Common myeloid progenitor, CD34-positive (primary cell): ENCODE data around the gene EXOSC5.
A peak's percentile ranks its signal among the peaks of the same experiment; 100 is the strongest.
"Not testable (repeated sequence)": the region's sequence is repeated elsewhere in the genome, so short reads cannot be mapped to it uniquely, and the experiment has no call there.

Experiments
- CTCF ChIA-PET: fragments of 350-600 bp; sonication (Branson Sonifier 250); formaldehyde crosslinking; loops from one replicate; lab custom pipeline; 2021; ENCODE audit warnings: antibody characterized with exemption; lab: Charles Lee
- POLR2A ChIA-PET: fragments of 350-600 bp; sonication (Branson Sonifier 250); formaldehyde crosslinking; loops from one replicate; lab custom pipeline; 2021; ENCODE audit warnings: antibody characterized with exemption; lab: Charles Lee
- DNase-seq, 3 donors: peaks; one replicate each; pipeline versions ENCODE4 v3.0.0 to v3.0.0-alpha.2; 2013
- H3K27ac ChIP-seq, 2 experiments: 1 replicate in 1 of 2; 2 replicates in 1 of 2; pipeline ENCODE4 v1.7.0; 2013; ENCODE audit warnings: inconsistent platforms in 2 of 2, low read length in 2 of 2, mild to moderate bottlenecking in 2 of 2, low read depth in 1 of 2, moderate library complexity in 1 of 2; ENCODE audit not compliant: severe bottlenecking in 2 of 2, insufficient read depth in 1 of 2, poor library complexity in 1 of 2
- H3K27me3 ChIP-seq, 5 experiments: replicated peaks in 2 of 5; 1 replicate in 3 of 5; 2 replicates in 2 of 5; pipeline versions ENCODE4 v1.6.1 to v1.7.0; 2013; ENCODE audit warnings: low read length in 4 of 5, mild to moderate bottlenecking in 2 of 5, moderate library complexity in 2 of 5, inconsistent platforms in 1 of 5; ENCODE audit not compliant: insufficient read depth in 5 of 5, control insufficient read depth in 4 of 5
- H3K36me3 ChIP-seq, 4 experiments: 1 replicate in 2 of 4; 2 replicates in 2 of 4; pipeline versions ENCODE4 v1.6.1 to v1.7.0; 2013; ENCODE audit warnings: low read length in 3 of 4, control low read depth in 1 of 4, mild to moderate bottlenecking in 1 of 4; ENCODE audit not compliant: control insufficient read depth in 4 of 4, insufficient read depth in 4 of 4
- H3K4me1 ChIP-seq, 4 experiments: 1 replicate in 3 of 4; 2 replicates in 1 of 4; pipeline versions ENCODE4 v1.6.1 to v1.7.1; 2013; ENCODE audit warnings: low read length in 3 of 4, mild to moderate bottlenecking in 3 of 4, control low read depth in 1 of 4, inconsistent platforms in 1 of 4, moderate library complexity in 1 of 4; ENCODE audit not compliant: control insufficient read depth in 4 of 4, insufficient read depth in 4 of 4; ENCODE audit errors: control extremely low read depth in 1 of 4
- H3K4me3 ChIP-seq, 7 experiments: 1 replicate in 4 of 7; 2 replicates in 3 of 7; pipeline versions ENCODE4 v1.5.1 to v1.7.0; 2013; ENCODE audit warnings: mild to moderate bottlenecking in 7 of 7, low read length in 6 of 7, moderate library complexity in 6 of 7, inconsistent platforms in 2 of 7, low read depth in 2 of 7, control low read depth in 1 of 7; ENCODE audit not compliant: insufficient read depth in 4 of 7, control insufficient read depth in 1 of 7; ENCODE audit errors: extremely low read depth in 1 of 7
- H3K9me3 ChIP-seq, 5 experiments: 1 replicate in 4 of 5; 2 replicates in 1 of 5; pipeline versions ENCODE4 v1.6.1 to v1.7.1; 2013; ENCODE audit warnings: low read length in 4 of 5, mild to moderate bottlenecking in 2 of 5, inconsistent platforms in 1 of 5, low read depth in 1 of 5, moderate library complexity in 1 of 5; ENCODE audit not compliant: control insufficient read depth in 4 of 5, insufficient read depth in 2 of 5; ENCODE audit errors: control extremely low read depth in 1 of 5
- WGBS: methylation state at CpG from one replicate; pipeline ENCODE4 v1.1.5; 2013; ENCODE audit not compliant: insufficient coverage; 5-methylcytosine and 5-hydroxymethylcytosine counted together

Gene EXOSC5

GRCh38 chr19:41350735-41351338, 46.3 kb downstream of the EXOSC5 start:
- Histone ChIP-seq H3K36me3 (peaks cover 0 to 25% (median 19%) of the 10 kb centered on the region in 4 experiments), H3K27me3 (no peaks in the 10 kb centered on the region), H3K27ac (peak overlapping the region; percentile 52 to 88), H3K9me3 (no peaks in the 10 kb centered on the region), H3K4me1 (peaks cover 0 to 57% (median 51%) of the 10 kb centered on the region in 4 experiments), H3K4me3 (peak overlapping the region; percentile 79 to 97 (median 92))
- ChIA-PET POLR2A (interaction anchor here (1.0 to 6.3 kb wide), 8 partner anchors 13 to 88 kb away, joined by 3 to 165 read pairs (median 6); partner anchors contain the start of genes B9D2 and CCDC97), CTCF (interaction anchor here (0.6 to 8.0 kb wide), 14 partner anchors 9 to 80 kb away, joined by 4 to 69 read pairs (median 10); partner anchors contain the start of genes B3GNT8 and B9D2)
- peak; percentile 60 to 72 (median 64) for DNase-seq
- 0% methylated on average over 19 of the region's 22 CpGs for WGBS

GRCh38 chr19:41346916-41347315, 50.2 kb downstream of the EXOSC5 start:
- H3K27me3 ChIP-seq, H3K27ac ChIP-seq, H3K4me3 ChIP-seq, H3K9me3 ChIP-seq, DNase-seq: not testable (repeated sequence)
- Histone ChIP-seq H3K4me1 (peaks cover 0 to 39% (median 34%) of the 10 kb centered on the region in 4 experiments), H3K36me3 (peaks cover 4 to 51% (median 39%) of the 10 kb centered on the region in 4 experiments)
- CTCF ChIA-PET: interaction anchor here (1.1 to 4.8 kb wide), 4 partner anchors 12 to 87 kb away, joined by 3 to 22 read pairs (median 10); no protein-coding TSS in a partner anchor
- WGBS: 95% methylated on average over 4 of the region's 9 CpGs
- POLR2A ChIA-PET: interaction anchor here (0.5 to 1.9 kb wide), 2 partner anchors 11 to 45 kb away, joined by 3 to 9 read pairs; no protein-coding TSS in a partner anchor

GRCh38 chr19:41344162-41344561, 53.0 kb downstream of the EXOSC5 start:
- no peaks in the 10 kb centered on the region for H3K27me3 ChIP-seq
- no peak for DNase-seq
- no peak overlapping the region for H3K4me3 ChIP-seq
- ChIA-PET CTCF (interaction anchor here (0.8 to 0.9 kb wide), 2 partner anchors 10 to 11 kb away, joined by 3 to 4 read pairs; no protein-coding TSS in a partner anchor), POLR2A (no interaction called here)
- WGBS: 95% methylated on average over 2 of the region's 2 CpGs
- H3K9me3 ChIP-seq: no peaks in the 10 kb centered on the region
- H3K4me1 ChIP-seq: peaks cover 0 to 18% (median 12%) of the 10 kb centered on the region in 4 experiments
- no peak overlapping the region for H3K27ac ChIP-seq
- peaks cover 7 to 72% (median 49%) of the 10 kb centered on the region in 4 experiments for H3K36me3 ChIP-seq

GRCh38 chr19:41341669-41342490, 55.3 kb downstream of the EXOSC5 start:
- H3K4me3 ChIP-seq: no peak overlapping the region
- H3K9me3 ChIP-seq: no peaks in the 10 kb centered on the region
- DNase-seq: peak in 1 of 3 donors; percentile 40
- POLR2A ChIA-PET: interaction anchor here (0.7 to 1.3 kb wide), 2 partner anchors 9 to 14 kb away, joined by 4 read pairs; no protein-coding TSS in a partner anchor
- H3K27me3 ChIP-seq: no peaks in the 10 kb centered on the region
- peaks cover 11 to 71% (median 43%) of the 10 kb centered on the region in 4 experiments for H3K36me3 ChIP-seq
- H3K4me1 ChIP-seq: peaks cover 0 to 13% (median 7%) of the 10 kb centered on the region in 4 experiments
- 93% methylated on average over 14 of the region's 20 CpGs for WGBS
- CTCF ChIA-PET: interaction anchor here (1.0 to 1.3 kb wide), 5 partner anchors 10 to 43 kb away, joined by 3 to 4 read pairs (median 3); no protein-coding TSS in a partner anchor
- H3K27ac ChIP-seq: no peak overlapping the region

GRCh38 chr19:41339936-41340335, 57.2 kb downstream of the EXOSC5 start:
- no peak for DNase-seq
- H3K27me3 ChIP-seq: no peaks in the 10 kb centered on the region
- POLR2A ChIA-PET: no interaction called here
- H3K36me3 ChIP-seq: peaks cover 13 to 62% (median 43%) of the 10 kb centered on the region in 4 experiments
- no peak overlapping the region for H3K4me3 ChIP-seq
- H3K4me1 ChIP-seq: peaks cover 0 to 21% (median 15%) of the 10 kb centered on the region in 4 experiments
- 90% methylated on average over 4 of the region's 5 CpGs for WGBS
- no peak overlapping the region for H3K27ac ChIP-seq
- H3K9me3 ChIP-seq: no peaks in the 10 kb centered on the region
- CTCF ChIA-PET: no interaction called here
